ENCODE results near the gene ABCD3. TPM values are rescaled to one million over a fixed set of nuclear protein-coding genes. Genes with fewer than 3 reads are reported as not detected.
A peak's percentile ranks its signal among the peaks of the same experiment; 100 is the strongest.

The ABCD3 gene
- total and polyA plus RNA-seq, 8 donors: 42.7 to 66.1 (median 49.3) TPM

GRCh38 chr1:94413311-94413710 lies 4.9 kb upstream of the ABCD3 start:
- ATAC-seq (no peak), DNase-seq (no peak)
- no peak overlapping the region for H3K27ac ChIP-seq
- no peak for TF ChIP-seq CTCF (IDR thresholded peaks at IDR 0.05)
- H3K9me3 ChIP-seq: no peaks in the 10 kb centered on the region
- H3K4me3 ChIP-seq: no peak overlapping the region
- H3K4me1 ChIP-seq: peaks cover 0 to 11% of the 10 kb centered on the region in 2 donors
- H3K36me3 ChIP-seq: no peaks in the 10 kb centered on the region
- no peaks in the 10 kb centered on the region for H3K27me3 ChIP-seq
- intact Hi-C loops (cut with DNase I): no loop called here

GRCh38 chr1:94416901-94417727 lies 1.1 kb upstream of the ABCD3 start:
- DNase-seq (peak in 2 of 4 donors; percentile 64 to 79), ATAC-seq (peak; percentile 48)
- peak overlapping the region; percentile 92 for H3K27ac ChIP-seq
- H3K36me3 ChIP-seq: no peaks in the 10 kb centered on the region
- TF ChIP-seq CTCF (IDR thresholded peaks at IDR 0.05): no peak
- intact Hi-C loops (cut with DNase I): no loop called here
- peak overlapping the region; percentile 33 to 94 for H3K4me3 ChIP-seq
- no peaks in the 10 kb centered on the region for H3K27me3 ChIP-seq
- H3K9me3 ChIP-seq: no peaks in the 10 kb centered on the region
- H3K4me1 ChIP-seq: peaks cover 0 to 44% of the 10 kb centered on the region in 2 donors

GRCh38 chr1:94417728-94417977 lies 536 bp upstream of the ABCD3 start:
- no peaks in the 10 kb centered on the region for H3K36me3 ChIP-seq
- peaks cover 0 to 49% of the 10 kb centered on the region in 2 donors for H3K4me1 ChIP-seq
- no peak for TF ChIP-seq CTCF (IDR thresholded peaks at IDR 0.05)
- intact Hi-C loops (cut with DNase I): no loop called here
- H3K9me3 ChIP-seq: no peaks in the 10 kb centered on the region
- H3K27ac ChIP-seq: peak overlapping the region; percentile 92
- H3K27me3 ChIP-seq: no peaks in the 10 kb centered on the region
- peak overlapping the region; percentile 33 to 94 for H3K4me3 ChIP-seq
- DNase-seq (no peak), ATAC-seq (no peak)

- no peak for TF ChIP-seq CTCF (IDR thresholded peaks at IDR 0.05)
- Histone ChIP-seq H3K36me3 (no peaks in the 10 kb centered on the region), H3K4me1 (peaks cover 0 to 54% of the 10 kb centered on the region in 2 donors), H3K27me3 (no peaks in the 10 kb centered on the region), H3K9me3 (no peaks in the 10 kb centered on the region), H3K27ac (peak overlapping the region; percentile 92), H3K4me3 (peak overlapping the region; percentile 94 to 96)
- intact Hi-C loops (cut with DNase I): no loop called here
- ATAC-seq: peak; percentile 40
- peak in 3 of 4 donors; percentile 27 to 65 (median 48) for DNase-seq
Measured at GRCh38 chr1:94418664-94419655, 771 bp downstream of the ABCD3 start.
